H1 (cell line): Measurements from ENCODE around the gene ALLC. TPM values are rescaled to one million over a fixed set of nuclear protein-coding genes. Genes with fewer than 3 reads are reported as not detected.

ENCODE experiments used
- ASH2L ChIP-seq: fragments of 200-600, 300-600 bp; sonication (generic); IDR thresholded peaks from one replicate; pipeline ENCODE4 v1.7.1; 2017; ENCODE audit warnings: low read length
- CBX5 ChIP-seq: fragments of 300-800, 300-1000 bp; sonication (generic); IDR thresholded peaks from 2 replicates; pipeline ENCODE4 v1.7.1; 2016; ENCODE audit warnings: antibody characterized with exemption, low read length, low read depth
- HDAC2 ChIP-seq, 2 experiments: fragments of 300-600 bp in 1 of 2; sonication (generic) in 1 of 2; IDR thresholded peaks; 2 replicates each; pipeline ENCODE4 v1.6.1; 2011 to 2012; ENCODE audit warnings: low read depth in 2 of 2, low read length in 2 of 2, mild to moderate bottlenecking in 2 of 2, moderate library complexity in 2 of 2, borderline replicate concordance in 1 of 2, inconsistent platforms in 1 of 2
- KDM1A ChIP-seq: fragments of 200-600, 300-600 bp; sonication (generic); IDR thresholded peaks from 2 replicates; pipeline ENCODE4 v1.7.1; 2016; ENCODE audit warnings: mild to moderate bottlenecking, low read length, borderline replicate concordance
- PHF8 ChIP-seq: fragments of 200-600 bp; sonication (generic); conservative IDR thresholded peaks from 2 replicates; pipeline ENCODE4 v1.7.1; 2012; ENCODE audit warnings: low read depth, mild to moderate bottlenecking, inconsistent platforms, low read length, moderate library complexity
- POU5F1 ChIP-seq: IDR thresholded peaks from 2 replicates; pipeline ENCODE4 v1.6.1; 2011; ENCODE audit warnings: low read depth, mild to moderate bottlenecking, low read length, moderate library complexity
- SIN3A ChIP-seq, 2 experiments: IDR thresholded peaks in 1 of 2; conservative IDR thresholded peaks in 1 of 2; 2 replicates each; pipeline ENCODE4 v1.6.1; 2011 to 2012; ENCODE audit warnings: low read length in 2 of 2, improper control_type of control experiment in 1 of 2, low read depth in 1 of 2, mild to moderate bottlenecking in 1 of 2
- TBP ChIP-seq: IDR thresholded peaks from 2 replicates; pipeline ENCODE4 v1.6.1; 2011; ENCODE audit warnings: low read depth, low read length, improper control_type of control experiment
- ZNF274 ChIP-seq: IDR thresholded peaks from 2 replicates; pipeline ENCODE4 v1.7.0; 2012; ENCODE audit warnings: low read length, borderline replicate concordance; ENCODE audit errors: extremely low read depth
- polyA plus RNA-seq, 7 experiments: library from polyadenylated mRNA; depleted of rRNA in 3 of 7; stranded (reverse) in 5 of 7; unstranded in 2 of 7; fragments of >200 nt in 5 of 7; fragments of 200-250 nt in 2 of 7; gene quantifications; 1 replicate in 5 of 7; 2 replicates in 1 of 7; 4 replicates in 1 of 7; pipeline versions ENCODE4 v1.2.1 to v1.2.3, GENCODE V29; 2011 to 2013; ENCODE audit warnings: missing spikeins in 2 of 7, mixed read lengths in 2 of 7
- total RNA-seq: library from RNA; stranded (reverse); fragmentation: NEBNext Ultra II Directional; extraction: Animal tissue kit (Norgen Biotek cat#: 25700); gene quantifications from 2 replicates; pipeline ENCODE4 v1.2.1, GENCODE V29; 2021
- TF ChIP-seq, protein P1 (sequence below): fragments of 300-600 bp; sonication (generic); IDR thresholded peaks from 2 replicates; pipeline ENCODE4 v1.7.1; 2012; ENCODE audit warnings: low read length, moderate library complexity, mild to moderate bottlenecking, inconsistent platforms; ENCODE audit not compliant: insufficient replicate concordance

The ALLC gene
- total and polyA plus RNA-seq, 2 of the 8 experiments (the other 6 are each of a cell fraction or from before 2014, with no cell fraction given) = not detected

DNA sequence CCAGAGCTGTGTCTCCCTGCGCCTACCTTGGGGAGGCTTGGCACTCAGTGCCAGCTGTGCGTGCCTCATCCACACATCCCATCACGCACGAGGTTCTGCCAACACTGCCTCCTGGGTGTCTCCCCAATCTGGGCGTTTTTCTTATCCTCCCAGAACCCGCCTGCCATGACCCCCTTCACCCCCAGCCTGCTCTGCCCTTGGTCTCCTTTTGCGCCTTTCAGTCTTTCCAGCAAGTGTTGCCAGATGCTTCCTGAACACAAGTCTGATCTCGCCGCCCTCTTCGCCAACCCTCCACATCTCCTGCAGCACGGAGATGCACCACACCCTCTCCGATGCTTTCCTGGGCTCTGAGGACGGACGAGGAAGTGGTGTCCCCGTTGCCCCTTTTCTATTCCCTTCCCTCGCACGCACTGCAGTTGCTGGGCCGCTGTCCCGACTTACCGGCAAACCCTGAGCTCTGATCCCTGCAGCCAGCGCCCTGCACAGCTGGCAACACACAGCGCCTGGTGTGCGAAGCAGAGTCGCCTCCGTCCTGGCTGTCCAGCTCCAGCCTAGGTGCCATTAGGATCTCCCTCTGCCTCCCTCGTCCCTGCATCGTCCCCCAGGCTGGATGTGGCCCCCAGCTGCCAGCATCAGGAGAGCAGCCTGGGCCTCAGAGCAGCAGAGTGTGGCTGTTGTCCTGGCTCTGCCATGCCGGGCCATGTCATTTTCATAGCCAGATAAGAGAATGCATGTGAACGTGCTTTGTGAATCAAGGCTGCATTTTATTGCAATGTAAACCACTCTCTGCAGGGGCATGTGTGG, 22.6 kb upstream of the ALLC start (continued):
- TF ChIP-seq, protein P1, sequence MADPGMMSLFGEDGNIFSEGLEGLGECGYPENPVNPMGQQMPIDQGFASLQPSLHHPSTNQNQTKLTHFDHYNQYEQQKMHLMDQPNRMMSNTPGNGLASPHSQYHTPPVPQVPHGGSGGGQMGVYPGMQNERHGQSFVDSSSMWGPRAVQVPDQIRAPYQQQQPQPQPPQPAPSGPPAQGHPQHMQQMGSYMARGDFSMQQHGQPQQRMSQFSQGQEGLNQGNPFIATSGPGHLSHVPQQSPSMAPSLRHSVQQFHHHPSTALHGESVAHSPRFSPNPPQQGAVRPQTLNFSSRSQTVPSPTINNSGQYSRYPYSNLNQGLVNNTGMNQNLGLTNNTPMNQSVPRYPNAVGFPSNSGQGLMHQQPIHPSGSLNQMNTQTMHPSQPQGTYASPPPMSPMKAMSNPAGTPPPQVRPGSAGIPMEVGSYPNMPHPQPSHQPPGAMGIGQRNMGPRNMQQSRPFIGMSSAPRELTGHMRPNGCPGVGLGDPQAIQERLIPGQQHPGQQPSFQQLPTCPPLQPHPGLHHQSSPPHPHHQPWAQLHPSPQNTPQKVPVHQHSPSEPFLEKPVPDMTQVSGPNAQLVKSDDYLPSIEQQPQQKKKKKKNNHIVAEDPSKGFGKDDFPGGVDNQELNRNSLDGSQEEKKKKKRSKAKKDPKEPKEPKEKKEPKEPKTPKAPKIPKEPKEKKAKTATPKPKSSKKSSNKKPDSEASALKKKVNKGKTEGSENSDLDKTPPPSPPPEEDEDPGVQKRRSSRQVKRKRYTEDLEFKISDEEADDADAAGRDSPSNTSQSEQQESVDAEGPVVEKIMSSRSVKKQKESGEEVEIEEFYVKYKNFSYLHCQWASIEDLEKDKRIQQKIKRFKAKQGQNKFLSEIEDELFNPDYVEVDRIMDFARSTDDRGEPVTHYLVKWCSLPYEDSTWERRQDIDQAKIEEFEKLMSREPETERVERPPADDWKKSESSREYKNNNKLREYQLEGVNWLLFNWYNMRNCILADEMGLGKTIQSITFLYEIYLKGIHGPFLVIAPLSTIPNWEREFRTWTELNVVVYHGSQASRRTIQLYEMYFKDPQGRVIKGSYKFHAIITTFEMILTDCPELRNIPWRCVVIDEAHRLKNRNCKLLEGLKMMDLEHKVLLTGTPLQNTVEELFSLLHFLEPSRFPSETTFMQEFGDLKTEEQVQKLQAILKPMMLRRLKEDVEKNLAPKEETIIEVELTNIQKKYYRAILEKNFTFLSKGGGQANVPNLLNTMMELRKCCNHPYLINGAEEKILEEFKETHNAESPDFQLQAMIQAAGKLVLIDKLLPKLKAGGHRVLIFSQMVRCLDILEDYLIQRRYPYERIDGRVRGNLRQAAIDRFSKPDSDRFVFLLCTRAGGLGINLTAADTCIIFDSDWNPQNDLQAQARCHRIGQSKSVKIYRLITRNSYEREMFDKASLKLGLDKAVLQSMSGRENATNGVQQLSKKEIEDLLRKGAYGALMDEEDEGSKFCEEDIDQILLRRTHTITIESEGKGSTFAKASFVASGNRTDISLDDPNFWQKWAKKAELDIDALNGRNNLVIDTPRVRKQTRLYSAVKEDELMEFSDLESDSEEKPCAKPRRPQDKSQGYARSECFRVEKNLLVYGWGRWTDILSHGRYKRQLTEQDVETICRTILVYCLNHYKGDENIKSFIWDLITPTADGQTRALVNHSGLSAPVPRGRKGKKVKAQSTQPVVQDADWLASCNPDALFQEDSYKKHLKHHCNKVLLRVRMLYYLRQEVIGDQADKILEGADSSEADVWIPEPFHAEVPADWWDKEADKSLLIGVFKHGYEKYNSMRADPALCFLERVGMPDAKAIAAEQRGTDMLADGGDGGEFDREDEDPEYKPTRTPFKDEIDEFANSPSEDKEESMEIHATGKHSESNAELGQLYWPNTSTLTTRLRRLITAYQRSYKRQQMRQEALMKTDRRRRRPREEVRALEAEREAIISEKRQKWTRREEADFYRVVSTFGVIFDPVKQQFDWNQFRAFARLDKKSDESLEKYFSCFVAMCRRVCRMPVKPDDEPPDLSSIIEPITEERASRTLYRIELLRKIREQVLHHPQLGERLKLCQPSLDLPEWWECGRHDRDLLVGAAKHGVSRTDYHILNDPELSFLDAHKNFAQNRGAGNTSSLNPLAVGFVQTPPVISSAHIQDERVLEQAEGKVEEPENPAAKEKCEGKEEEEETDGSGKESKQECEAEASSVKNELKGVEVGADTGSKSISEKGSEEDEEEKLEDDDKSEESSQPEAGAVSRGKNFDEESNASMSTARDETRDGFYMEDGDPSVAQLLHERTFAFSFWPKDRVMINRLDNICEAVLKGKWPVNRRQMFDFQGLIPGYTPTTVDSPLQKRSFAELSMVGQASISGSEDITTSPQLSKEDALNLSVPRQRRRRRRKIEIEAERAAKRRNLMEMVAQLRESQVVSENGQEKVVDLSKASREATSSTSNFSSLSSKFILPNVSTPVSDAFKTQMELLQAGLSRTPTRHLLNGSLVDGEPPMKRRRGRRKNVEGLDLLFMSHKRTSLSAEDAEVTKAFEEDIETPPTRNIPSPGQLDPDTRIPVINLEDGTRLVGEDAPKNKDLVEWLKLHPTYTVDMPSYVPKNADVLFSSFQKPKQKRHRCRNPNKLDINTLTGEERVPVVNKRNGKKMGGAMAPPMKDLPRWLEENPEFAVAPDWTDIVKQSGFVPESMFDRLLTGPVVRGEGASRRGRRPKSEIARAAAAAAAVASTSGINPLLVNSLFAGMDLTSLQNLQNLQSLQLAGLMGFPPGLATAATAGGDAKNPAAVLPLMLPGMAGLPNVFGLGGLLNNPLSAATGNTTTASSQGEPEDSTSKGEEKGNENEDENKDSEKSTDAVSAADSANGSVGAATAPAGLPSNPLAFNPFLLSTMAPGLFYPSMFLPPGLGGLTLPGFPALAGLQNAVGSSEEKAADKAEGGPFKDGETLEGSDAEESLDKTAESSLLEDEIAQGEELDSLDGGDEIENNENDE = no peak
- TF ChIP-seq TBP (no peak), POU5F1 (no peak), SIN3A (conservative IDR thresholded peaks at IDR 0.05 in 1 of 2, IDR thresholded peaks at IDR 0.05 in 1 of 2; ENCODE audit: low read depth in 1 of 2, low read length in 2 of 2) (no peak), CBX5 (no peak), PHF8 (no peak), ZNF274 (no peak), HDAC2 (IDR thresholded peaks at IDR 0.05; ENCODE audit: borderline replicate concordance in 1 of 2, low read depth in 2 of 2, low read length in 2 of 2) (no peak), KDM1A (no peak), ASH2L (no peak)
